MCF 10A (cell line): ENCODE measurements around the gene PHKB. TPM values are rescaled to one million over a fixed set of nuclear protein-coding genes. Genes with fewer than 3 reads are reported as not detected.

ENCODE experiments used
- BruUV-seq: library from RNA; stranded (reverse); fragments of 400-500 nt; replicated peaks from 2 replicates; lab custom pipeline; 2021; lab: Mats Ljungman, UMichigan
- CTCF ChIA-PET: fragments of 300-600 bp; sonication (Branson Sonifier 250); formaldehyde crosslinking; extraction: SDS; loops from one replicate; lab custom pipeline; 2021; ENCODE audit warnings: antibody characterized with exemption, inconsistent platforms; lab: Yijun Ruan, JAX
- POLR2A ChIA-PET: fragments of 300-600, 350-650 bp; sonication (Branson Sonifier 250); formaldehyde crosslinking; extraction: SDS; loops from one replicate; lab custom pipeline; 2020; ENCODE audit warnings: antibody characterized with exemption, inconsistent platforms; lab: Yijun Ruan, JAX
- DNase-seq: peaks from one replicate; pipeline ENCODE4 v3.0.0-alpha.2; 2018; ENCODE audit not compliant: unreplicated experiment
- H3K27ac Mint-ChIP-seq: one replicate; pipeline ENCODE4 v1.8.0; 2022; ENCODE audit warnings: mild to moderate bottlenecking, low read depth, mixed read lengths; ENCODE audit not compliant: unreplicated experiment
- H3K27me3 Mint-ChIP-seq: one replicate; pipeline ENCODE4 v1.8.0; 2022; ENCODE audit warnings: mixed read lengths; ENCODE audit not compliant: insufficient read depth, unreplicated experiment
- H3K36me3 Mint-ChIP-seq: one replicate; pipeline ENCODE4 v1.8.0; 2022; ENCODE audit warnings: mild to moderate bottlenecking, moderate library complexity, mixed read lengths; ENCODE audit not compliant: insufficient read depth, unreplicated experiment
- H3K4me1 Mint-ChIP-seq: one replicate; pipeline ENCODE4 v1.8.0; 2022; ENCODE audit warnings: mixed read lengths; ENCODE audit not compliant: insufficient read depth, unreplicated experiment
- H3K4me3 Mint-ChIP-seq: one replicate; pipeline ENCODE4 v1.8.0; 2022; ENCODE audit warnings: mild to moderate bottlenecking, moderate library complexity, mixed read lengths; ENCODE audit not compliant: unreplicated experiment
- H3K9me3 Mint-ChIP-seq: one replicate; pipeline ENCODE4 v1.8.0; 2022; ENCODE audit warnings: mixed read lengths; ENCODE audit not compliant: unreplicated experiment
- CTCF ChIP-seq: fragments of 200-600 bp; IDR thresholded peaks from one replicate; pipeline ENCODE4 v1.8.0; 2022; ENCODE audit warnings: antibody characterized with exemption, mild to moderate bottlenecking; ENCODE audit not compliant: unreplicated experiment
- intact Hi-C: fragments of 100-400 bp; cut with micrococcal nuclease; formaldehyde crosslinking; loops from 2 replicates; pipeline ENCODE4 v1.14.1; 2022
- total RNA-seq: library from RNA; stranded (reverse); gene quantifications from 2 replicates; pipeline ENCODE4 v1.2.3, GENCODE V29; 2022

Gene PHKB
- total RNA-seq, 1 experiment from 2014 or later, result 62.2 TPM

DNA sequence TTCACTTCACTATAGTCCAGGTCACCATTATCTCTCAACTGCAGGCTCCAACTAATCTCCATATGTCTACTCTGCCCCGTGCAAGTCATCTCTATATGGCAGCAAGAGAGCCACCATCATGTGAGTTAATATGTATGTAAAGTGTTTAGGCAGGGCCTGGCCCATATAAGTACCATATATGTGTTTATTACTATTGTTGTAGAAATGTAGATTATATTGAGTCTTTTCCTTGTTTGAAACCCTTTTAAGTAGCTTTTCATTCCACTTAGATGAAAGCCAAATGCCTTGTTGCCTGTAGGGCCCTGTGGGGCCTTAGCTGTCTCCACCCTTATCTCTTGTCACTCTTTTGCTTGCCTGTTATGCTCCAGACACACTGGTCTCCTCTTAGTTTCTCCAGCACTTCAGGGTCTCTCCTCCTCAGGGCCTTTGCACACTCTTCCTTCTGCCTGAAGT lies 164.0 kb downstream of the PHKB start:
- peaks cover 4% of the 10 kb centered on the region for H3K36me3 Mint-ChIP-seq
- H3K27ac Mint-ChIP-seq, result no peak overlapping the region
- DNase-seq, result no peak
- BruUV-seq, result no TSS peak
- no peak for TF ChIP-seq CTCF
- no peak overlapping the region for H3K4me3 Mint-ChIP-seq
- no peaks in the 10 kb centered on the region for H3K27me3 Mint-ChIP-seq
- intact Hi-C loops, result no loop called here
- no peaks in the 10 kb centered on the region for H3K4me1 Mint-ChIP-seq
- ChIA-PET CTCF (no interaction called here), POLR2A (interaction anchor here (0.6 kb wide), 1 partner anchor 134 kb away, joined by 3 read pairs; no protein-coding TSS in a partner anchor)
- H3K9me3 Mint-ChIP-seq, result no peaks in the 10 kb centered on the region

GRCh38 chr16:47626246-47626645 lies 165.1 kb downstream of the PHKB start:
- H3K9me3 Mint-ChIP-seq, result no peaks in the 10 kb centered on the region
- no peak for DNase-seq
- POLR2A ChIA-PET, result no interaction called here
- H3K36me3 Mint-ChIP-seq, result peaks cover 4% of the 10 kb centered on the region
- H3K27ac Mint-ChIP-seq, result no peak overlapping the region
- no peaks in the 10 kb centered on the region for H3K4me1 Mint-ChIP-seq
- intact Hi-C loops, result no loop called here
- CTCF ChIA-PET, result no interaction called here
- TF ChIP-seq CTCF, result no peak
- no peak overlapping the region for H3K4me3 Mint-ChIP-seq
- BruUV-seq, result no TSS peak
- H3K27me3 Mint-ChIP-seq, result no peaks in the 10 kb centered on the region

GRCh38 chr16:47627085-47627639 lies 166.0 kb downstream of the PHKB start:
- Mint-ChIP-seq H3K27me3 (no peaks in the 10 kb centered on the region), H3K27ac (no peak overlapping the region)
- no TSS peak for BruUV-seq

DNA sequence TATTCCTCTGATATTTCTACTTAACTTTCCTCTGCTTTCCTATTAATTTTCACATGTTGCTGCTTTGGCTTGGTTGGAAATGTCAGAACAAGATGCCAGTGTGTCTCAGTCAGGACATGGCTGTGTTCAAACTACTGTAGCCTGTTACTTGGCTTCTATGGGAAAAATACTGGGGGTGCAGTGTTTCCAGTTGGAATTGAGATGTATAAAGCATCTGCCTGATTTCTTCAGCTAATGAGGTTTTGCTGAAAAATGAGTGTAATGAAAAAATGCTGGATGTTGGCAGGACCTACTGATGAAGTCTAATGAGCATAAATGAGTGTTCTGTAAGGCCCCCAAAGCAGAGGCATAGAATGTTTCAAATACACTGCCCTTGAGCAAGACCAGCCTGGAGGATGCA lies 166.6 kb downstream of the PHKB start:
- no peak for DNase-seq
- Mint-ChIP-seq H3K27me3 (no peaks in the 10 kb centered on the region), H3K27ac (no peak overlapping the region), H3K9me3 (no peaks in the 10 kb centered on the region), H3K36me3 (peaks cover 4% of the 10 kb centered on the region), H3K4me3 (no peak overlapping the region), H3K4me1 (no peaks in the 10 kb centered on the region)
- BruUV-seq, result no TSS peak
- POLR2A ChIA-PET, result no interaction called here
- CTCF ChIA-PET, result interaction anchor here (0.6 to 1.1 kb wide), 3 partner anchors 17 to 609 kb away, joined by 3 to 4 read pairs (median 3); no protein-coding TSS in a partner anchor
- intact Hi-C loops, result no loop called here
- TF ChIP-seq CTCF, result no peak

More at GRCh38 chr16:47627085-47627639, 166.0 kb downstream of the PHKB start:
- intact Hi-C loops, result no loop called here
- Mint-ChIP-seq H3K9me3 (no peaks in the 10 kb centered on the region), H3K4me3 (no peak overlapping the region), H3K36me3 (peaks cover 4% of the 10 kb centered on the region), H3K4me1 (no peaks in the 10 kb centered on the region)
- POLR2A ChIA-PET, result no interaction called here
- DNase-seq, result no peak
- no peak for TF ChIP-seq CTCF
- CTCF ChIA-PET, result interaction anchor here (0.6 to 1.1 kb wide), 2 partner anchors 17 to 309 kb away, joined by 3 to 4 read pairs; no protein-coding TSS in a partner anchor
